Neural cell (in vitro differentiated cells): ENCODE results near the gene ARL10. TPM values are rescaled to one million over a fixed set of nuclear protein-coding genes. Genes with fewer than 3 reads are reported as not detected.

ENCODE experiments used
- H2AFZ ChIP-seq: fragments of 200-600, 300-800 bp; sonication (generic), shearing (Covaris generic); 2 replicates; pipeline ENCODE4 v1.6.0; 2014; ENCODE audit warnings: low read depth, mild to moderate bottlenecking, antibody characterized with exemption, low read length, moderate library complexity
- H3F3A ChIP-seq: fragments of 200-600 bp; shearing (Covaris generic); 2 replicates; pipeline ENCODE4 v1.6.1; 2016; ENCODE audit warnings: mild to moderate bottlenecking, moderate library complexity, mixed read lengths, antibody characterized with exemption, low read length; ENCODE audit not compliant: insufficient read depth, poor library complexity, severe bottlenecking
- H3K27ac ChIP-seq: fragments of 200-600, 300-800 bp; sonication (generic), shearing (Covaris generic); 2 replicates; pipeline ENCODE4 v1.5.1; 2014; ENCODE audit warnings: mild to moderate bottlenecking, low read length, moderate library complexity
- H3K27me3 ChIP-seq: fragments of 300-800, 200-600 bp; sonication (generic), shearing (Covaris generic); 2 replicates; pipeline ENCODE4 v1.6.0; 2014; ENCODE audit warnings: mild to moderate bottlenecking, low read depth, low read length, moderate library complexity; ENCODE audit not compliant: insufficient read depth
- H3K36me3 ChIP-seq: fragments of 300-800, 200-600 bp; sonication (generic), shearing (Covaris generic); 2 replicates; pipeline ENCODE4 v1.5.1; 2014; ENCODE audit warnings: mild to moderate bottlenecking, antibody characterized with exemption, low read length, moderate library complexity; ENCODE audit not compliant: insufficient read depth
- H3K4me2 ChIP-seq: fragments of 300-800, 200-600 bp; sonication (generic), shearing (Covaris generic); 2 replicates; pipeline ENCODE4 v1.6.0; 2014; ENCODE audit warnings: mild to moderate bottlenecking, low read length
- H3K4me3 ChIP-seq: fragments of 300-800, 200-600 bp; sonication (generic), shearing (Covaris generic); 2 replicates; pipeline ENCODE4 v1.5.1; 2014; ENCODE audit warnings: mild to moderate bottlenecking, low read length, moderate library complexity
- H3K79me2 ChIP-seq: fragments of 200-600 bp; shearing (Covaris generic); replicated peaks from 2 replicates; pipeline ENCODE4 v1.6.0; 2014; ENCODE audit warnings: mild to moderate bottlenecking, low read length, moderate library complexity; ENCODE audit not compliant: insufficient read depth
- H3K9ac ChIP-seq: fragments of 300-800, 200-600 bp; sonication (generic), shearing (Covaris generic); 2 replicates; pipeline ENCODE4 v1.6.1; 2016; ENCODE audit warnings: mild to moderate bottlenecking, low read length, mixed read lengths
- H3K9me2 ChIP-seq: fragments of 200-600 bp; shearing (Covaris generic); 2 replicates; pipeline ENCODE4 v1.6.1; 2016; ENCODE audit warnings: mild to moderate bottlenecking, low read length, mixed read lengths; ENCODE audit not compliant: insufficient read depth
- H3K9me3 ChIP-seq: fragments of 200-600, 300-800 bp; sonication (generic), shearing (Covaris generic); 2 replicates; pipeline ENCODE4 v1.6.1; 2016; ENCODE audit warnings: mild to moderate bottlenecking, mixed run types, low read length, moderate library complexity, mixed read lengths
- H4K20me1 ChIP-seq: fragments of 200-600 bp; shearing (Covaris generic); 2 replicates; pipeline ENCODE4 v1.6.1; 2016; ENCODE audit warnings: mild to moderate bottlenecking, mixed run types; ENCODE audit not compliant: insufficient read depth
- CTCF ChIP-seq: fragments of 450-650 bp; IDR thresholded peaks from 2 replicates; pipeline ENCODE4 v1.5.1; 2014; ENCODE audit warnings: antibody characterized with exemption, mild to moderate bottlenecking, moderate library complexity; ENCODE audit not compliant: poor library complexity, severe bottlenecking
- EP300 ChIP-seq: fragments of 450-650 bp; conservative IDR thresholded peaks from 2 replicates; pipeline ENCODE4 v1.6.1; 2014; ENCODE audit warnings: antibody characterized with exemption, mild to moderate bottlenecking, moderate library complexity; ENCODE audit not compliant: poor library complexity, severe bottlenecking
- EZH2 ChIP-seq: fragments of 200-600, 300-800 bp; shearing (Covaris generic), sonication (generic); IDR thresholded peaks from 2 replicates; pipeline ENCODE4 v1.6.1; 2014; ENCODE audit warnings: antibody characterized with exemption, low read length, borderline replicate concordance, mild to moderate bottlenecking; ENCODE audit not compliant: insufficient read depth, poor library complexity, severe bottlenecking
- MXI1 ChIP-seq: fragments of 450-650 bp; conservative IDR thresholded peaks from 2 replicates; pipeline ENCODE4 v1.6.1; 2014; ENCODE audit warnings: antibody characterized with exemption, mild to moderate bottlenecking; ENCODE audit not compliant: poor library complexity, severe bottlenecking
- POLR2AphosphoS5 ChIP-seq: IDR thresholded peaks from 2 replicates; pipeline ENCODE4 v1.6.1; 2012
- RAD21 ChIP-seq: fragments of 450-650 bp; conservative IDR thresholded peaks from 2 replicates; pipeline ENCODE4 v1.6.1; 2014; ENCODE audit warnings: antibody characterized with exemption, mild to moderate bottlenecking, moderate library complexity
- REST ChIP-seq: IDR thresholded peaks from 2 replicates; pipeline ENCODE4 v1.6.1; 2012; ENCODE audit warnings: borderline replicate concordance
- SMC3 ChIP-seq: fragments of 450-650 bp; conservative IDR thresholded peaks from 2 replicates; pipeline ENCODE4 v1.6.1; 2014; ENCODE audit warnings: antibody characterized with exemption, mild to moderate bottlenecking, moderate library complexity; ENCODE audit not compliant: poor library complexity
- TAF1 ChIP-seq: IDR thresholded peaks from 2 replicates; pipeline ENCODE4 v1.6.1; 2012; ENCODE audit warnings: low read depth
- polyA plus RNA-seq: library from polyadenylated mRNA; depleted of rRNA; stranded (reverse); fragments of >200 nt; gene quantifications from 2 replicates; pipeline ENCODE4 v1.2.3, GENCODE V29; 2014
- small RNA-seq, 3 experiments: library from RNA; depleted of rRNA; stranded (forward); fragments of <200 nt; gene quantifications; one replicate each; pipeline ENCODE3, GENCODE V24; 2012

The ARL10 gene
- polyA plus RNA-seq, 1 donor from 2014 or later = 22.8 TPM

- Histone ChIP-seq H3F3A (no peaks in the 10 kb centered on the region), H3K9me2 (no peaks in the 10 kb centered on the region), H2AFZ (no peak overlapping the region), H3K27ac (no peak overlapping the region), H3K36me3 (no peaks in the 10 kb centered on the region), H3K4me2 (no peak overlapping the region), H3K27me3 (no peaks in the 10 kb centered on the region), H3K9me3 (no peaks in the 10 kb centered on the region), H3K9ac (no peak overlapping the region), H4K20me1 (no peaks in the 10 kb centered on the region), H3K79me2 (no peaks in the 10 kb centered on the region), H3K4me3 (no peak overlapping the region)
- TF ChIP-seq EZH2 (no peak), MXI1 (no peak), CTCF (no peak), SMC3 (no peak), TAF1 (no peak), EP300 (no peak), REST (no peak), POLR2AphosphoS5 (no peak), RAD21 (no peak)
Observed at GRCh38 chr5:176427971-176428370, 62.7 kb downstream of the ARL10 start.

GRCh38 chr5:176429972-176430371, 64.7 kb downstream of the ARL10 start:
- no peak overlapping the region for H3K4me2 ChIP-seq
- no peaks in the 10 kb centered on the region for H3K9me2 ChIP-seq
- no peaks in the 10 kb centered on the region for H3F3A ChIP-seq
- no peaks in the 10 kb centered on the region for H3K79me2 ChIP-seq
- no peaks in the 10 kb centered on the region for H3K36me3 ChIP-seq
- TF ChIP-seq POLR2AphosphoS5 = no peak
- no peak for TF ChIP-seq CTCF
- no peak for TF ChIP-seq TAF1
- no peak overlapping the region for H3K4me3 ChIP-seq
- no peaks in the 10 kb centered on the region for H3K9me3 ChIP-seq
- no peak overlapping the region for H2AFZ ChIP-seq
- H3K27me3 ChIP-seq = no peaks in the 10 kb centered on the region
- H4K20me1 ChIP-seq = no peaks in the 10 kb centered on the region
- no peak overlapping the region for H3K9ac ChIP-seq
- no peak overlapping the region for H3K27ac ChIP-seq

Small RNAs within 50 kb of the gene (small RNA-seq; reads per million reads assigned to genes)
- 91.6 to 138 (median 131) reads per million in 3 experiments for gene MIR1271

Other genes starting within 250 kb of the ARL10 start
- gene SIMC1, start 127.1 kb upstream of the ARL10 start, polyA plus RNA-seq = 20.7 and 23.1 TPM in 2 replicates
- 135 and 137 TPM in 2 replicates for gene KIAA1191, start 3.7 kb upstream of the ARL10 start, polyA plus RNA-seq
- 23.9 and 29.9 TPM in 2 replicates for gene NOP16, start 23.1 kb downstream of the ARL10 start, polyA plus RNA-seq
- 61.8 and 81.3 TPM in 2 replicates for gene HIGD2A, start 23.3 kb downstream of the ARL10 start, polyA plus RNA-seq
- 239 and 245 TPM in 2 replicates for gene CLTB, start 51.1 kb downstream of the ARL10 start, polyA plus RNA-seq
- gene FAF2, start 82.9 kb downstream of the ARL10 start, polyA plus RNA-seq = 30.8 and 33.6 TPM in 2 replicates
- gene RNF44, start 171.9 kb downstream of the ARL10 start, polyA plus RNA-seq = 22.2 and 27.0 TPM in 2 replicates
- 0.38 and 1.0 TPM in 2 replicates for gene CDHR2, start 183.9 kb downstream of the ARL10 start, polyA plus RNA-seq
- gene GPRIN1, start 244.7 kb downstream of the ARL10 start, polyA plus RNA-seq = 32.3 and 42.8 TPM in 2 replicates